ENCODE results near the gene TBC1D8.

DNA sequence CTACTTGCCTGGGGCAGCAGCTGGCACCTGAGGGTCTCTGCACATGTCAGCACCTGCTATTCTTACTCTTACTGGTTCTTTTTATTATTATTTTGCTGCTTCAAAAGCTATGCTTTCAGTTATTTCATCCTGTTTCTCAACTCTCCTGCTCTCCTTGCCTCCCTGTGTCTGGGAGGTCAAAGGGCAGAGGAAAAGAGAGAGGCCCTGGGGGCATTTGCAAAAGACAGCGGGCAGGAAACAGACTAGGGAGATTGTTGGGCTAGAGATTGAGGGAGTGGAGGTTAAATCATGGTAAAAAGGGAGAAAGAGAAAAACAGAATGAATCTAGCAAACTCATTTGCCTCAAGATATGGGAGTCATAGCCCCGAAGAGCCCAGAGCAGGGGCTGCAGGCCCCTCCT, 170.2 kb downstream of the TBC1D8 start:
- TF ChIP-seq ZNF766 (CRISPR knock-in tag; conservative IDR thresholded peaks at IDR 0.05) (no peak), SMARCC2 (IDR thresholded peaks at IDR 0.05; ENCODE audit: low read depth) (no peak), SREBF2 (CRISPR knock-in tag; IDR thresholded peaks at IDR 0.05) (no peak), CREB1 (IDR thresholded peaks at IDR 0.05) (no peak), CREB1 (CRISPR knock-in tag; IDR thresholded peaks at IDR 0.05) (no peak), SMAD1 (IDR thresholded peaks at IDR 0.05; ENCODE audit: low read depth, low read length, partially characterized antibody) (no peak), GABPA (tag; conservative IDR thresholded peaks at IDR 0.05; ENCODE audit: low read depth) (no peak), POLR2A (conservative IDR thresholded peaks at IDR 0.05) (no peak)
- TF ChIP-seq, protein P1, sequence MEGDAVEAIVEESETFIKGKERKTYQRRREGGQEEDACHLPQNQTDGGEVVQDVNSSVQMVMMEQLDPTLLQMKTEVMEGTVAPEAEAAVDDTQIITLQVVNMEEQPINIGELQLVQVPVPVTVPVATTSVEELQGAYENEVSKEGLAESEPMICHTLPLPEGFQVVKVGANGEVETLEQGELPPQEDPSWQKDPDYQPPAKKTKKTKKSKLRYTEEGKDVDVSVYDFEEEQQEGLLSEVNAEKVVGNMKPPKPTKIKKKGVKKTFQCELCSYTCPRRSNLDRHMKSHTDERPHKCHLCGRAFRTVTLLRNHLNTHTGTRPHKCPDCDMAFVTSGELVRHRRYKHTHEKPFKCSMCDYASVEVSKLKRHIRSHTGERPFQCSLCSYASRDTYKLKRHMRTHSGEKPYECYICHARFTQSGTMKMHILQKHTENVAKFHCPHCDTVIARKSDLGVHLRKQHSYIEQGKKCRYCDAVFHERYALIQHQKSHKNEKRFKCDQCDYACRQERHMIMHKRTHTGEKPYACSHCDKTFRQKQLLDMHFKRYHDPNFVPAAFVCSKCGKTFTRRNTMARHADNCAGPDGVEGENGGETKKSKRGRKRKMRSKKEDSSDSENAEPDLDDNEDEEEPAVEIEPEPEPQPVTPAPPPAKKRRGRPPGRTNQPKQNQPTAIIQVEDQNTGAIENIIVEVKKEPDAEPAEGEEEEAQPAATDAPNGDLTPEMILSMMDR (IDR thresholded peaks at IDR 0.05 in 2 of 3, conservative IDR thresholded peaks at IDR 0.05 in 1 of 3; ENCODE audit: insufficient read depth in 2 of 3, low read depth in 1 of 3, low read length in 3 of 3): no peak
- TF ChIP-seq, protein P2, sequence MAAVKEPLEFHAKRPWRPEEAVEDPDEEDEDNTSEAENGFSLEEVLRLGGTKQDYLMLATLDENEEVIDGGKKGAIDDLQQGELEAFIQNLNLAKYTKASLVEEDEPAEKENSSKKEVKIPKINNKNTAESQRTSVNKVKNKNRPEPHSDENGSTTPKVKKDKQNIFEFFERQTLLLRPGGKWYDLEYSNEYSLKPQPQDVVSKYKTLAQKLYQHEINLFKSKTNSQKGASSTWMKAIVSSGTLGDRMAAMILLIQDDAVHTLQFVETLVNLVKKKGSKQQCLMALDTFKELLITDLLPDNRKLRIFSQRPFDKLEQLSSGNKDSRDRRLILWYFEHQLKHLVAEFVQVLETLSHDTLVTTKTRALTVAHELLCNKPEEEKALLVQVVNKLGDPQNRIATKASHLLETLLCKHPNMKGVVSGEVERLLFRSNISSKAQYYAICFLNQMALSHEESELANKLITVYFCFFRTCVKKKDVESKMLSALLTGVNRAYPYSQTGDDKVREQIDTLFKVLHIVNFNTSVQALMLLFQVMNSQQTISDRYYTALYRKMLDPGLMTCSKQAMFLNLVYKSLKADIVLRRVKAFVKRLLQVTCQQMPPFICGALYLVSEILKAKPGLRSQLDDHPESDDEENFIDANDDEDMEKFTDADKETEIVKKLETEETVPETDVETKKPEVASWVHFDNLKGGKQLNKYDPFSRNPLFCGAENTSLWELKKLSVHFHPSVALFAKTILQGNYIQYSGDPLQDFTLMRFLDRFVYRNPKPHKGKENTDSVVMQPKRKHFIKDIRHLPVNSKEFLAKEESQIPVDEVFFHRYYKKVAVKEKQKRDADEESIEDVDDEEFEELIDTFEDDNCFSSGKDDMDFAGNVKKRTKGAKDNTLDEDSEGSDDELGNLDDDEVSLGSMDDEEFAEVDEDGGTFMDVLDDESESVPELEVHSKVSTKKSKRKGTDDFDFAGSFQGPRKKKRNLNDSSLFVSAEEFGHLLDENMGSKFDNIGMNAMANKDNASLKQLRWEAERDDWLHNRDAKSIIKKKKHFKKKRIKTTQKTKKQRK (IDR thresholded peaks at IDR 0.05; ENCODE audit: borderline replicate concordance, low read depth, low read length): no peak
- TF ChIP-seq, protein P3, sequence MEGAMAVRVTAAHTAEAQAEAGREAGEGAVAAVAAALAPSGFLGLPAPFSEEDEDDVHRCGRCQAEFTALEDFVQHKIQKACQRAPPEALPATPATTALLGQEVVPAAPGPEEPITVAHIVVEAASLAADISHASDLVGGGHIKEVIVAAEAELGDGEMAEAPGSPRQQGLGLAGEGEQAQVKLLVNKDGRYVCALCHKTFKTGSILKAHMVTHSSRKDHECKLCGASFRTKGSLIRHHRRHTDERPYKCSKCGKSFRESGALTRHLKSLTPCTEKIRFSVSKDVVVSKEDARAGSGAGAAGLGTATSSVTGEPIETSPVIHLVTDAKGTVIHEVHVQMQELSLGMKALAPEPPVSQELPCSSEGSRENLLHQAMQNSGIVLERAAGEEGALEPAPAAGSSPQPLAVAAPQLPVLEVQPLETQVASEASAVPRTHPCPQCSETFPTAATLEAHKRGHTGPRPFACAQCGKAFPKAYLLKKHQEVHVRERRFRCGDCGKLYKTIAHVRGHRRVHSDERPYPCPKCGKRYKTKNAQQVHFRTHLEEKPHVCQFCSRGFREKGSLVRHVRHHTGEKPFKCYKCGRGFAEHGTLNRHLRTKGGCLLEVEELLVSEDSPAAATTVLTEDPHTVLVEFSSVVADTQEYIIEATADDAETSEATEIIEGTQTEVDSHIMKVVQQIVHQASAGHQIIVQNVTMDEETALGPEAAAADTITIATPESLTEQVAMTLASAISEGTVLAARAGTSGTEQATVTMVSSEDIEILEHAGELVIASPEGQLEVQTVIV (CRISPR knock-in tag; IDR thresholded peaks at IDR 0.05; ENCODE audit: borderline replicate concordance): no peak
- TF ChIP-seq, protein P4, sequence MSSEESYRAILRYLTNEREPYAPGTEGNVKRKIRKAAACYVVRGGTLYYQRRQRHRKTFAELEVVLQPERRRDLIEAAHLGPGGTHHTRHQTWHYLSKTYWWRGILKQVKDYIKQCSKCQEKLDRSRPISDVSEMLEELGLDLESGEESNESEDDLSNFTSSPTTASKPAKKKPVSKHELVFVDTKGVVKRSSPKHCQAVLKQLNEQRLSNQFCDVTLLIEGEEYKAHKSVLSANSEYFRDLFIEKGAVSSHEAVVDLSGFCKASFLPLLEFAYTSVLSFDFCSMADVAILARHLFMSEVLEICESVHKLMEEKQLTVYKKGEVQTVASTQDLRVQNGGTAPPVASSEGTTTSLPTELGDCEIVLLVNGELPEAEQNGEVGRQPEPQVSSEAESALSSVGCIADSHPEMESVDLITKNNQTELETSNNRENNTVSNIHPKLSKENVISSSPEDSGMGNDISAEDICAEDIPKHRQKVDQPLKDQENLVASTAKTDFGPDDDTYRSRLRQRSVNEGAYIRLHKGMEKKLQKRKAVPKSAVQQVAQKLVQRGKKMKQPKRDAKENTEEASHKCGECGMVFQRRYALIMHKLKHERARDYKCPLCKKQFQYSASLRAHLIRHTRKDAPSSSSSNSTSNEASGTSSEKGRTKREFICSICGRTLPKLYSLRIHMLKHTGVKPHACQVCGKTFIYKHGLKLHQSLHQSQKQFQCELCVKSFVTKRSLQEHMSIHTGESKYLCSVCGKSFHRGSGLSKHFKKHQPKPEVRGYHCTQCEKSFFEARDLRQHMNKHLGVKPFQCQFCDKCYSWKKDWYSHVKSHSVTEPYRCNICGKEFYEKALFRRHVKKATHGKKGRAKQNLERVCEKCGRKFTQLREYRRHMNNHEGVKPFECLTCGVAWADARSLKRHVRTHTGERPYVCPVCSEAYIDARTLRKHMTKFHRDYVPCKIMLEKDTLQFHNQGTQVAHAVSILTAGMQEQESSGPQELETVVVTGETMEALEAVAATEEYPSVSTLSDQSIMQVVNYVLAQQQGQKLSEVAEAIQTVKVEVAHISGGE (CRISPR knock-in tag; IDR thresholded peaks at IDR 0.05): no peak

Measured in K562 (cell line).